Mesenteric fat pad (tissue), 1 donor: ENCODE measurements around the gene ATP10A. TPM values are rescaled to one million over a fixed set of nuclear protein-coding genes. Genes with fewer than 3 reads are reported as not detected.

Experiments
- DNase-seq: peaks from one replicate; pipeline ENCODE4 v3.0.0-alpha.2; 2020; ENCODE audit warnings: low spot score
- total RNA-seq: library from RNA; stranded (reverse); fragmentation: NEBNext Ultra II Directional; extraction: Animal tissue kit (Norgen Biotek cat#: 25700); gene quantifications from one replicate; pipeline ENCODE4 v1.2.1, GENCODE V29; 2021
- donor health status: DM: yes; HTN: yes; CAD: no.

Gene ATP10A
- total RNA-seq, 1 donor from 2014 or later, result 27.2 TPM

DNA sequence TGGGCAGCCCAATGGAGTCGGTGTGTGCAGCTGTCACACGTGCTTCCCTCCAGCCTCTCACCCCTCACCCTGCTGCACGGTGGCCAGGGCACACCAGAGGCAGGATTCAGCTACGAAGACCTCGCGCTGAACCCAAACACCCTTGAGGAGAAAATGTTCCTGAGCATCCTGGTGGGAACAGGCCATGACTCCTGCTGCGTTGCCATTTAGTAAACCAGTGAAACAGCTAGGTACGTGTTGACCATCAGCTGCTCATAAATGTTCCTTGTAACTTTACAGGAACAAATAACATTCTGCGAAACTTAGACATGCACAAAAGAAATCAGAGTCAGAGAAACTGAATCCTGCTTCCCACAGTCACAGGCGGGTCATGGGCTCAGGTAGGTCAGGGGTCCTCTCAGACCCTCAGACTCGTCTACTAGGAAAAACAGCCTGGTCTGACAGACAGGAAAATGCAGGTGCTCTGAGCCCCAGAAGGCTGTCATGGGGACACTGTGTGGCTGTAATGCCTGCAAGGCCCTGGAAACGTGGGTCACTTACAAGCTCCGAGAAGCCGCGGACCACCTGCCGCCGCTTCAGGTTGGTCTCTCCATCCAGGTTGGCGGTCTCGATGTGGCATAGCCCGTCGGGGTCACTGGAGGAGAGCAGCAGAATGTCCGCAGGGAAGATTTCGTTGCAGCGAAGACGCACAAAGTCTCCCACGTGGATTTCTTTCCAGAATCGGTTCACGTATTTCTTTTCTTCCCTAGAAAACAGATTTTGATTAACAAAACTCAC, 82.5 kb downstream of the ATP10A start:
- peak; percentile 39 for DNase-seq

DNA sequence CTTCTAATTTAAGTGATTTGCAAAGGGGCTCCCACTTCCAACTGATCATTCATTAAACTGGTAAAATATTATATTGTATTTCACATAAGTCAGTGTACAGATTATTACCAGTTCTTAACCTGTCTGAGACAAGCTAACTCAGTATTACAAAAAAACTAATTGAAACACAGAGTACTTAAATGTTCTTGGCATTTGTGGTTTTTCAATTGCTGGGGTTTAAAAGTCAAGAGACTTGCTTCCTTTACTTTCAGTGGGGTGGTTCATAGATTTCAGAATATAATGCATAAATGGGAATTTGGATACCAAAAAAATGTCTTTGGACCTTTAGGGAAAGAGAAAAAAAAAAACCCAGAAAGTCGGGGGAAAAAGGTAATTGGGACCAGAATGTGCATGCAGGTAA, 85.0 kb downstream of the ATP10A start:
- no peak for DNase-seq

DNA sequence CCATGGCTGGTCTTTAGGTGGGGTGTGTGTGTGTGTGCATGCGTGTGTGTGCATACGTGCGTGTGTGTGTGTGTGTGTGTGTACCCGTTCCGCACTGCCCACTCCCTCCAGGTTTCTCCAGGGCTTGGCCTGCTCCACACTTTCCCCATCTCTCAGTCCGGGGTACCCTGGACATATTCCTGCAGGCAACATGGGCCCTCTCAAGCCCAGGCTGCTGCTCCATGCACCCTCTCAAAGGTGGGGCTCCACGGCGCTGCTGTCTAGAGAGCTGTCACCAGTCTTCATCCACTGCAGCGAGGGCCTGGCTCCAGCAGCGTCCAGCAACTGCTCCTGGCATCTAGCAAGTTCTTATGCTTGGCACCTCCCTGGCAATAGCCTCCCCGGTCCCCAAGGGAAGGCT, 86.1 kb downstream of the ATP10A start:
- DNase-seq, result peak; percentile 67

DNA sequence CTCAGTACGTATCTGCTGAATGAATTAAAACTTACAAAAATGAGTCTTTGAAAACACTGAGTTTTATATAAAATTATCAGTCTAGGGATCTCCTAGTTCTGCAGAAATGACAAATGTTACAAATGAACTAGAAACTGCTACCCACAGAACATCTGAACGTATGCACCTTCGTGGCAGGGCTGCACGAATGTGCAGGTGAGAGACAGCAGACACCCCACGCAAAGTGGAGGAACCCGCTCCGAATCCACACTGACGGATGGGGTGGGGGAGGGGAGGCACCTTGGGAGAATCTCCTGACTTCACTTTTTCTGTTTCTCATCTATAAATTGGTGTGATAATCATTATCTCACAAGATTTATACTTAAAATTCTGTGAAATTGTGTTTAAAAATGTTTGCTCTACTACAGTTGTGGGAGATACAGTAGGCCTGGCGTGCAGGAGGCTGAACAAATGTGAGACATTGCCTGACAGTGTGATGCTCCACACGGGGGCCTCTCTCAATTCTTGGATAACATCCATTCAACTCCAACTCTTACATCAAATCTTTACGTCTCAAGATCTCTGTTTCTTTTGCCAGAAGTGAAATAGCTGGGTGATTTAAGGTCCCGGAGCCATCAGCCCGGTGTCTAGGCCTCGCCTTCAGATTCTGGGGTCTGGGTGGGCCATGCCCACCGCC, 86.9 kb downstream of the ATP10A start:
- DNase-seq, result peak; percentile 47

DNA sequence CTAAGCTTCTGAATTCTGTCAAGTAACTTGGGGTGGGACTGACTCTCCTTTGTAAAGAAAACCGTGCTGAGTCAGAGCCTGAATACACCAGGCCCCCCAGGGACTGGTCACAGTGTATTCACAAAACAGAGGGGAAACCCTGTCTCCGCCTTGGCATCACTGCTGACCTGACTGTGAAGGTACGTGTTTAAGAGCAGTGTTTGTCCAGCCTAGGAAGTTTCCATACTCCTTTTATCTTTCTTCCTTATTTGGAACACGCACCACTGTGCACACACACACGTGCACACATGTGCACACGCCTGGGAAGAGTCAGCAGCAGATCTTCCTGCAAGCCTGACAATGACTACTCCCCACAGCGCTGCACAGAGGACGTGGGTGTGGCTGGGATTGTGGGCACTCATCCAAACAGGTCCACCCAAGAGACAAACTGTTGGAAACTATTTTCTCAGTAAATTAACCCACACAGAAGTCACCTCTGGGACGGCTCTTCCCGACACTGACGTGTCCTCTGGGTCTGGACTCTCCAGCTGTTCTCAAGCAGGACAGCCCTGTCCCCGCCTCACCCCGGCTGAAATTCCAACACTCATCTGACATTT, 87.7 kb downstream of the ATP10A start:
- peak; percentile 90 for DNase-seq

DNA sequence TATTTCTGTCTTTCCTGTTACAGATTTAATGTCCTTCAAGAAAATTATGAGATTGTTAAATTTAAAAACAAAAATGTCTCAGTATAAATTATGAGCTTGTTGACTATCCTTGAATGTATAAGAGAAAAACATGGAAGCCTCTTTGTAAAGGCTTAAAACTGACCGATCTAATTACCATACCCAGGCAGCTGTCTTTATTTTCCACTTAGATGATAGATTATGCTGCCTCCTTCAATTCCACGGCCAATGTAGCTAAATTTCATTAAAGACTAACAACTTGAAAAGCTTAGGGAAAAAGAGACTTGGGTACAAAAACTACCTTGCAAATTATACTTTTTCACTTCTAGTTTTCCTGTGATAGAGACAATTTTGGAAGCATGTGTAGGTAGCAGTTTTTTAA, 88.3 kb downstream of the ATP10A start:
- no peak for DNase-seq

DNA sequence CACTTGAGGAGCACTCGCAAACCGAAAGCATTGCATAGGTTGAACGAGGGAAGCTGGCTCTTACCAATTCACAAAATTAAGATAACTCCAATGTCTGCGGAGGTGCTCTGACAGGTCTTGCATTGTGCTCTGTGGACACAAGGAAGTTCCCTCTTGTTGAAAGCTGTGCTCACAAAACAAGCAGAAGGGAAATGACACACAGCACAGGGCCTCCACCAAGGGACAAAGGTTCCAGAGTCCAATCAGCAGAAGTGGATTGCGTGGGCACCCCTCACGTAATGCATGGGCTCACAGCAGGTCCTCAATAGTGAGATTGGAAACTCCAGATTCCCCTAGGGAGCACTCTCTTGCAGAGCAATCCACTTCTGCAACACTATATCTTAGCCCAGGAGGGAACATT, 89.9 kb downstream of the ATP10A start:
- DNase-seq, result no peak

DNA sequence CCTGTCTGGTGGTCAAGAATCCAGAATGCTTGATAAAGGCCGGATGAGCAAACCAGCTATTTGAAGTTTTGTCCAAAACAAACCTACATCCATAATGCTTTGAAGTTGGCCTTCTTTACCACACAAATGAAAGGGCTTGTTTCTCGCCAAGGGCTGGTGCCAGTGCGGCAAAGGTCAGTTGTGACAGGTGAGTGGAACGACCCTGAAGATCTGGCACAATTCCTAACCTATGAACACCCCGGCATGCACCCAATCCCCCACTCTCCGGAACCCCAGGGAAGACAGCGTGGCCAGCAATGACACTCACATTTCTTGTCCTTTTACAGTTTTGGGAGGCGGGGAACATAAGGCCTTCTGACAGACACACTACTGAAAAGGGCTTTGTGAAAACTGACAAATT, 90.6 kb downstream of the ATP10A start:
- DNase-seq, result peak; percentile 60

DNA sequence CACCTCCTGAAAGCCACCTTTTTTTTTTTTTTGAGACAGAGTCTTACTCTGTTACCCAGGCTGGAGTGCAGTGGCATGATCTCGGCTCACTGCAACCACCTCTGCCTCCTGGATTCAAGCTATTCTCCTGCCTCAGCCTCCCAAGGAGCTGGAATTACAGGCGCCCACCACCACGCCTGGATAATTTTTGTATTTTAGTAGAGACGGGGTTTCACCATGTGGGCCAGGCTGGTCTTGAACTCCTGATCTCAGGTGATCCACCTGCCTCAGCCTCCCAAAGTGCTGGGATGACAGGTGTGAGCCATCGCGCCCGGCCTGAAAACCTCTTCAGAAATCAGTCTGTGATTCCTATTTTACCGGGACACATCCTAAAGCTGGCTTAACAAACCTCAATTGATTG, 91.4 kb downstream of the ATP10A start:
- peak; percentile 80 for DNase-seq

DNA sequence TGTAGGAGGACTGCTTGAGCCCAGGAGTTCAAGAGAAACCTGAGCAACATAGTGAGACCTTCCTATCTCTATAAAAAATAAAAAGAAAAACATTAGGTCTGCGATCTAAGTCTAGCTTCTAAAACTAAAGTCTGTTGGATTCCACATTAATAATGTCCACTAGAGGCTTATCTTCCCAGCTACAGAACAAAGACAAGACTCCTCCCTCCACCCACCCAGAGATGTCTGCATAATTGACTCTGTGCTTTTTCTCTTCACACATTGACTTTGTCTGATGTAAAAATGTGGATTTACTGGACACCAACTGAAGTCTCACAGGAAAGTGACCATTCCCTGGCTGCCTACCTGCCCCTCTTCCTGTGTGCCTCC, 91.8 kb downstream of the ATP10A start:
- DNase-seq, result no peak

DNA sequence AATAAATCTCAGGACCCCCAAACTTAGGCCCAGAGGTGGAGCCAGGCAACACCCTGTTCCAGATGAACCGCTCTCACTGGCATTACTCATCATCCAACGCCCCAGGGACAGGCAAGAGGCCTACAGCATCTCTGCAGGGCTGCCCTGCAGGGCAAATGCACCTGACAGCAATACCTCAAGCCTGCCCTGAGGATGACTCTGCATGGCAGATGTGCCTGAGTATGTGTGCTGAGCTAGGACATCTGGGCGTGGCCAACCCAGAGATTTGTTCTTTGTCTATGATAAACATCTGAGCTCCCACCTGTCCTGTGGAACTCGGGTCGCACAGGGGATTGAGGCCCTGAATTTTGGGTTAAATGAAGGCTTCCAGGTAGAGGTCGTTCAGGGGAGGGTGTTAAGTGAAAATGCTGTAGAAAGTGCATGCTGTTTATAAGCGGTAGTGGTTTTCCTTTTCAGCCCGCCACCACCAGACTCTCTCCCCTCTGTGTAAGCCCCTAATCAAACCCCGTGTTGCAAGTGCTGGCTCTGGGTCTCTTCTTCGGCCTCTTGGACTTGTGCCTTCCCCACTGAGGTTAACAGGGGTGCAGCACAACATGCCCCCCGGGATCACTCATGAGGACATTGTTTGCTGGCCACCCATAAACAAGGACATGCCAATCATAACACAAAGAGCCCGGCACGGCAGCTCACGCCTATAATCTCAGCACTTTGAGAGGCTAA, 92.3 kb downstream of the ATP10A start:
- DNase-seq, result peak; percentile 69

DNA sequence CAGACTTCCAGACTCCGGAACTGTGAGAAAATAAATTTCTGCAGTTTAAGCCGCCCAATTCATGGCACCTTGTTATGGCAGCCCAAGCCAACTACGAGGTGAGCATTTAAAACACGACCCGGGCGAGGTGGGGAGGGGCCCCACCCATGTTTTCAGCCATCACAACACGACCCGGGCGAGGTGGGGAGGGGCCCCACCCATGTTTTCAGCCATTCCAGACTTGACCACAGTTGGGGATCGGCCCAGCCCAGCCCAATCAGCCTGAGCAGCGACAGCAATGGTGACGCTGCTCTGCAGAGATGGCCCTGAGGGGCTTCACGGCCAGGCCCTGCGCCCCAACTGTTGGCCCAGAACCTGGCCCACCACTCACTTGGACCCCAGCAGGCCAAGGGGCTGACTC, 93.1 kb downstream of the ATP10A start:
- DNase-seq, result peak; percentile 72

DNA sequence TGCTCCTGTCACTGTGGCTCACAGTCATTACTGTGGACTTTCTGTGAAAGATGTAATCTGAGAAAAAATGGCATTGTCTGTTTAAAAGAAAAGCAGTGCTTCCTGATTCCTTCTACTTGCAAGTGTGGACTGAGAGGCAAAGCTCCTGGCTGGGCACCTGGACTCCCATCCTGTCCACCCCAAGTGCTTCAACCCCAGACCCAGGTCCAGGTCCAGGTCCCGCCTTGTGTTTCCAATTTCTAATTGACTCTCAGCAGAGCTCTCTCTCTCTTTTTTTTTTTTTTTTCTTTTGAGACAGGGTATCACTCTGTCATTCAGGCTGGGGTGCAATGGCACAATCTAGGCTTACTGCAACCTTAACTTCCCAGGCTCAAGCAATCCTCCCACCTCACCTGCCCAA, 94.9 kb downstream of the ATP10A start:
- no peak for DNase-seq

DNA sequence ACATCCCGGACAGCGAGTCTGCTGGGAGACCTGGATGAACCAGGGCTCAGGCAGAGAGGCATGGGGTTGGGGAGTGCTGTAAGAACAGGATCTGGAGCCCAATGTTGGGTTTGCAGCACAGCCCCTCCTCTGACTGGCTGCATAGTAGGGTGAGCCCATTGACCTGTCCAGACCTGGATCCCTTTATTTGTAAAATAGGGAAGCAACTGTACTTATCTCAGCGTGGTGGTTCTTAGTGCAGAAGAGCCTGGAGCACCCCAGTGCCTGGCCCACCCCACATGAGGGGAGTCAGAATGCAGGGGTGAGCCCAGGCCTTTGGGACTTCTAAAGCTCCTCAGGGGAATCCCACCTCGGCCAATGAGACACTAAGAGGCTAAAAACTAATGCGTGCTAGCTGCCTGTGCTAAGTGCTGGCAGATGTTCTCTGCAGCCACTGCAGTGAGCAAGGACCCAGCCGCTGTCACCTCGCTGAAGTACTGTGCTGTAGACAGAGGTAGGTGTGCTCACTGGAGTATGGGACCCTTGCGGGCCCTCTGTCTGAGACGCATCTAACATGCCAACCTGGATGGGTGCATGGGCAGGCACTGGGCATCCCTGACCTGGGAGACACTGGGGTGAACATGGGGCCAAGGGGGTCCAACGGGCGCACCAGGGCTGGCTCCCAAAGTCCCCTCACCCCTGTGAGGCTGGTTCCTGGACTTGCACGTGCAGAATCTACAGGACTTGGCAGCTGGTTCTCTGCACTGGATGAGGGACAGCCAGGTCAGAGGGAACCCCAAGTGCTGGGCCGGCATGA, 95.6 kb downstream of the ATP10A start:
- no peak for DNase-seq

DNA sequence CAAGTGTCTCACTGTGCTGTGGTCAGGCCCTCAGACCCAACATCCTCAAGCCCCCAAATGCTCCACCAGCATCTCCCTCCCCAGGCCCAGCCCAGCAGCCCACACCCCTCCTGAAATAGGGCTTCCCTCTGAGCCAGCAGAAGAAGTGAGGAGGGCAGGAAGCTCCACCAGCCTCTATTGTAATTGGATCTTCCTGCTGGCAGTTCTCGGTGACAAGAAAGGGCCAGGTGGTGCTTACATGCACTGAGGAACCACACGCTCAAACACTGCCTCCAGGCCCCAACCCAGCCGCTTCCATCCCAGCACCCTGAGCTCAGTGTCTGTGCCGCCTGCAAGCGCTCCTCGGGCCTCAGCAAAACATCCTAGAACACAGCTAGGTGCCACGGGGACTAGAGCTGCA, 96.7 kb downstream of the ATP10A start:
- DNase-seq, result no peak

DNA sequence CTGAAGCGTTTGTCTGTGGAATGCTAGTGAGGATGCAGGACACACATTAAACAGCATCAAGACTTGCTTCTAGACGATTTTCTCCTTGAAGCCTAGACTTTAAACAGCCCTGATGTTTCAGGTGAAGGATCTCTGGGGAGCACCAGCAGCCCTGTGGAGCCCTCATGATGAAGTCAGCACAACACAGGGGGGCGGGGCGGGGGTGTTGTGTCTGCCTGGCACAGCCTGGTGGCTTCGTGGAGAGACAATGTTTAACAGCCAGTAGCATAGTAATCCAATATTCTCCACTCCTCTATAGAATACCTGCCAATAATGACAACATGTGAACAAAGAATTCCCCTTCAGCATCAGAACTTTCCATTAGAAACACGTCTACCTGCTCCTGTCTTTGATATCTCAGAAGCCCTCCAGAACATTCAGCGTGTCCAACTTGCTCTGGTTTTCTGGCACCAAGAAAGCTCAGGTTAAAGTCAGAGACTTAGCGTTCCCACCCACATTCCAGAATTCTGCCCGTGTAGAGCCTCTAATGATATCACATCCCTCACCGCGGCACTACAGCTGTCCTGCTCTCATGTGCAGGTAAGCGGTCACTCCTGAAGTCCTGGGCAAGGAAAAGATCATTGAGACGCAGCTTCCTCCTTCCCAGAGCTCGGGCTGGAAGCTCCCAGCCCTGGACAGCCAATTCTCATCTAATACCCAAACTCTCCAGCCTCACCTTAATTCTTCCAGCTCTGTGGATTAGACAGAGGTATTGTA, 98.0 kb downstream of the ATP10A start:
- no peak for DNase-seq

DNA sequence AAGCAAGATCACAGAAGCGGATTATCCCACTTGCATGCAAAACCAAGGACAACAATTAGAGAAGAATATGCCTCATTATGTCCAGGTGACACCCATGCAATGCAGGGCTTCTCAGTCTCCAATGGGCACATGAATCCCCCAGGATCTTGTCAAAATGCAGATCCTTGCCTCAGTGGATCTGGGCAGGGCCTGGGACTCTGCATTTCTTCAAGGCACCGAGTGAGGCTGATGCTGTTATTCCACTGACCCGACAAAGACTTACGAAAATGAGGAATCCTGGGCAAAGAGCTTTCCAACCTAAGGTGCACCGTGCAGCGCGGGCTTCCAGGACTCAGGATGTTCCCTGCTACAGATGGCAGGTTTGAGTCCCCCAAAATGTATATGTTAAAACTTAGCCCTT, 99.2 kb downstream of the ATP10A start:
- no peak for DNase-seq

DNA sequence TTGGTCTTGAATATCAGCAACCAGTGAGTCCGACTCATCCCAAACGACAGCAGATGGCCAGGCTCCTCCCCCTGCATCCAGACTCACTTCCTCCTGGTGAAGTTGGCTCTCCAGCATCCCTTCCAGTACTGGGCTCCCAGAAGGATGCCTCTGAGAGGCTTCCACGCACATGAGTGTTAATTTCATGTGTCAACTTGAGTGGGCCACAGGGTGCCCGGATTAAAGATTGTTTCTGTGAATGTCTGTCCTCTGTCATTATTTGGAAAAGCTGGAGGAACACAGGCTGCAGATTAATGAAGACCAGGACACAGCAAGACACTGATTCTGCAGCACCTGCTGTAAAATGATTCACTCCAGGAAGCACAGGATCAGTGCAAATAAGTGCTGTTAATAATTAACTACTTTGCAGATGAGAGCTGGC, 99.8 kb downstream of the ATP10A start:
- no peak for DNase-seq

DNA sequence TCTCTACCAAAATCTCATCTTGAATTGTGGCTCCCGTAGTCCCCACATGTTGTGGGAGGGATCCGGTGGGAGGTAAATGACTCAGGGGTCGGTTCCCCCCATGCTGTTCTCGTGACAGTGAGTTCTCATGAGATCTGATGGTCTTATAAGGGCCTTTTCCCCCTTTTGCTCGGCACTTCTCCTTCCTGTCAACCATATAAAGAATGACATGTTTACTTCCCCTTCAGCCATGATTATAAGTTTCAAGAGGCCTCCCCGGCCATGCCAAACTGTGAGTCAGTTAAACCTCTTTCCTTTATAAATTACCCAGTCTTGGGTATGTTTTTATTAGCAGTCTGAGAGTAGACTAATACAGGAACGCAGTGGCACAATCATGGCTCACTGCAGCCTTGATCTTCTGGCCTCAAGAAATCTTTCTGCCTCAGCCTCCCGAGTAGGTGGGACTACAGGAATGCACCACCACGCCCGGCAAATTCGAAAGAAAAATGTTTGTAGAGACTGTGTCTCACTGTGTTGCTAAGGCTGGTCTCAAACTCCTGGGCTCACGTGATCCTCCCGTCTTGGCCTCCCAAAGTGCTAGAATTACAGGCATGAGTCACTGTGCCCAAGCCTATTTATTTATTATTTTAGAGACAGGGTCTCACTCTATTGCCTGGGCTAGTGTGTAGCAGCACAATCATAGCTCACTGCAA, 101.0 kb downstream of the ATP10A start:
- no peak for DNase-seq

DNA sequence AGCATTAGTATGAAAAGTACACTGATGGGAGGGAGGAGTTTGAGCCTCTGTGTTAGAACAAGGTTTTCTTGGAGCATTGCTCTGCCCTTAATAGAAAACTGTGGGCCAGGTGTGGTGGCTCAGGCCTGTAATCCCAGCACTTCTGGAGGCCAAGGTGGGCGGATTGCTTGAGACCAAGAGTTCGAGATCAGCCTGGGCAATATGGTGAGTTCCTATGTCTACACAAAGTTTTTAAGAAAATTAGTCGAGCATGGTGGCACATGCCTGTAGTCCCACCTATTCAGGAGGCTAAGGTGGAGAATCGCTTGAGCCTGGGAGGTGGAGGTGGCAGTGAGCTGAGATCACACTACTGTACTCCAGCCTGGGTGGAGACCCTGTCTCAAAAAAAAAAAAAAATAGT, 103.7 kb downstream of the ATP10A start:
- no peak for DNase-seq
